ENCODE data around the gene ALDH3B1. TPM values are rescaled to one million over a fixed set of nuclear protein-coding genes. Genes with fewer than 3 reads are reported as not detected.
"Not testable (repeated sequence)": the region's sequence is repeated elsewhere in the genome, so short reads cannot be mapped to it uniquely, and the experiment has no call there.

The ALDH3B1 gene
- total RNA-seq, result not detected

- ChIA-PET POLR2A (no interaction called here), CTCF (interaction anchor here (0.8 to 1.9 kb wide), 4 partner anchors 12 to 202 kb away, joined by 4 to 6 read pairs (median 6); no protein-coding TSS in a partner anchor)
- Mint-ChIP-seq H3K27me3 (ENCODE audit: low read depth) (no peaks in the 10 kb centered on the region), H3K27ac (peak within 1 kb of the TSS; percentile 49), H3K4me1 (ENCODE audit: low read depth) (peaks cover 20% of the 10 kb centered on the region), H3K4me3 (no peak within 1 kb of the TSS), H3K9me3 (ENCODE audit: insufficient read depth) (no peaks in the 10 kb centered on the region), H3K36me3 (ENCODE audit: low read depth) (no peaks in the 10 kb centered on the region)
- no peak for DNase-seq
- ATAC-seq, result peak; percentile 23
Measured at GRCh38 chr11:68010090-68011041, at the start of gene ALDH3B1. Gene ALDH3B1, plus strand, starts transcription at chr11:68010327. Its CDS starts 4,971 bp downstream, at chr11:68015298.

GRCh38 chr11:67963217-67963616, 46.9 kb upstream of the ALDH3B1 start:
- CTCF ChIA-PET; H3K9me3 Mint-ChIP-seq (ENCODE audit: insufficient read depth); H3K4me3 Mint-ChIP-seq; H3K4me1 Mint-ChIP-seq (ENCODE audit: low read depth); DNase-seq; H3K27ac Mint-ChIP-seq; POLR2A ChIA-PET; ATAC-seq; H3K36me3 Mint-ChIP-seq (ENCODE audit: low read depth): not testable (repeated sequence)
- H3K27me3 Mint-ChIP-seq (ENCODE audit: low read depth), result peaks cover 22% of the 10 kb centered on the region

GRCh38 chr11:67963879-67964278, 46.2 kb upstream of the ALDH3B1 start:
- H3K27ac Mint-ChIP-seq; DNase-seq; H3K4me3 Mint-ChIP-seq; H3K4me1 Mint-ChIP-seq (ENCODE audit: low read depth); CTCF ChIA-PET; POLR2A ChIA-PET; H3K9me3 Mint-ChIP-seq (ENCODE audit: insufficient read depth); ATAC-seq; H3K36me3 Mint-ChIP-seq (ENCODE audit: low read depth): not testable (repeated sequence)
- H3K27me3 Mint-ChIP-seq (ENCODE audit: low read depth), result peaks cover 17% of the 10 kb centered on the region

- H3K4me3 Mint-ChIP-seq; DNase-seq; ATAC-seq; H3K27ac Mint-ChIP-seq; POLR2A ChIA-PET; H3K9me3 Mint-ChIP-seq (ENCODE audit: insufficient read depth); H3K36me3 Mint-ChIP-seq (ENCODE audit: low read depth); CTCF ChIA-PET; H3K4me1 Mint-ChIP-seq (ENCODE audit: low read depth): not testable (repeated sequence)
- peaks cover 13% of the 10 kb centered on the region for H3K27me3 Mint-ChIP-seq (ENCODE audit: low read depth)
Measured at GRCh38 chr11:67964746-67965145, 45.4 kb upstream of the ALDH3B1 start.

GRCh38 chr11:67965830-67966348, 44.2 kb upstream of the ALDH3B1 start:
- POLR2A ChIA-PET; H3K4me3 Mint-ChIP-seq; ATAC-seq; H3K36me3 Mint-ChIP-seq (ENCODE audit: low read depth); H3K4me1 Mint-ChIP-seq (ENCODE audit: low read depth); H3K9me3 Mint-ChIP-seq (ENCODE audit: insufficient read depth); H3K27ac Mint-ChIP-seq; DNase-seq; CTCF ChIA-PET: not testable (repeated sequence)
- peaks cover 13% of the 10 kb centered on the region for H3K27me3 Mint-ChIP-seq (ENCODE audit: low read depth)

GRCh38 chr11:67974746-67975145, 35.4 kb upstream of the ALDH3B1 start:
- DNase-seq; H3K27ac Mint-ChIP-seq; CTCF ChIA-PET; H3K36me3 Mint-ChIP-seq (ENCODE audit: low read depth); H3K4me1 Mint-ChIP-seq (ENCODE audit: low read depth); H3K4me3 Mint-ChIP-seq; H3K27me3 Mint-ChIP-seq (ENCODE audit: low read depth); POLR2A ChIA-PET; H3K9me3 Mint-ChIP-seq (ENCODE audit: insufficient read depth); ATAC-seq: not testable (repeated sequence)

GRCh38 chr11:67978766-67979418, 31.2 kb upstream of the ALDH3B1 start:
- H3K27me3 Mint-ChIP-seq (ENCODE audit: low read depth); H3K9me3 Mint-ChIP-seq (ENCODE audit: insufficient read depth); DNase-seq; H3K4me1 Mint-ChIP-seq (ENCODE audit: low read depth); ATAC-seq; POLR2A ChIA-PET; H3K4me3 Mint-ChIP-seq; H3K27ac Mint-ChIP-seq; H3K36me3 Mint-ChIP-seq (ENCODE audit: low read depth): not testable (repeated sequence)
- CTCF ChIA-PET, result interaction anchor here (1.0 kb wide), 1 partner anchor 23 kb away, joined by 3 read pairs; no protein-coding TSS in a partner anchor

- ATAC-seq, H3K27ac Mint-ChIP-seq: not testable (repeated sequence)
- CTCF ChIA-PET, result interaction anchor here (0.9 to 2.2 kb wide), 3 partner anchors 13 to 26 kb away, joined by 3 to 7 read pairs (median 3); no protein-coding TSS in a partner anchor
Measured at GRCh38 chr11:67981226-67981625, 28.9 kb upstream of the ALDH3B1 start.

GRCh38 chr11:67982255-67982857, 27.8 kb upstream of the ALDH3B1 start:
- H3K27me3 Mint-ChIP-seq (ENCODE audit: low read depth); H3K4me3 Mint-ChIP-seq; DNase-seq; CTCF ChIA-PET; ATAC-seq; H3K27ac Mint-ChIP-seq; H3K4me1 Mint-ChIP-seq (ENCODE audit: low read depth); H3K9me3 Mint-ChIP-seq (ENCODE audit: insufficient read depth); H3K36me3 Mint-ChIP-seq (ENCODE audit: low read depth); POLR2A ChIA-PET: not testable (repeated sequence)

More at GRCh38 chr11:67981226-67981625, 28.9 kb upstream of the ALDH3B1 start:
- H3K36me3 Mint-ChIP-seq (ENCODE audit: low read depth); DNase-seq; H3K27me3 Mint-ChIP-seq (ENCODE audit: low read depth); H3K4me3 Mint-ChIP-seq; H3K9me3 Mint-ChIP-seq (ENCODE audit: insufficient read depth); H3K4me1 Mint-ChIP-seq (ENCODE audit: low read depth); POLR2A ChIA-PET: not testable (repeated sequence)

GRCh38 chr11:67983951-67984350, 26.2 kb upstream of the ALDH3B1 start:
- no peaks in the 10 kb centered on the region for H3K36me3 Mint-ChIP-seq (ENCODE audit: low read depth)
- H3K27me3 Mint-ChIP-seq (ENCODE audit: low read depth), result no peaks in the 10 kb centered on the region
- H3K27ac Mint-ChIP-seq, result no peak overlapping the region
- ChIA-PET CTCF (no interaction called here), POLR2A (no interaction called here)
- no peaks in the 10 kb centered on the region for H3K9me3 Mint-ChIP-seq (ENCODE audit: insufficient read depth)
- DNase-seq (no peak), ATAC-seq (no peak)
- H3K4me1 Mint-ChIP-seq (ENCODE audit: low read depth), result no peaks in the 10 kb centered on the region
- H3K4me3 Mint-ChIP-seq, result no peak overlapping the region

- H3K27me3 Mint-ChIP-seq (ENCODE audit: low read depth); H3K9me3 Mint-ChIP-seq (ENCODE audit: insufficient read depth); H3K4me1 Mint-ChIP-seq (ENCODE audit: low read depth); ATAC-seq; CTCF ChIA-PET; H3K27ac Mint-ChIP-seq; H3K36me3 Mint-ChIP-seq (ENCODE audit: low read depth); DNase-seq; POLR2A ChIA-PET; H3K4me3 Mint-ChIP-seq: not testable (repeated sequence)
Measured at GRCh38 chr11:67985302-67985701, 24.8 kb upstream of the ALDH3B1 start.
